Esophagus muscularis mucosa (tissue), 4 donors: ENCODE data around the gene PCNT. TPM values are rescaled to one million over a fixed set of nuclear protein-coding genes. Genes with fewer than 3 reads are reported as not detected.

Experiments used
- DNase-seq: peaks from one replicate; pipeline ENCODE4 v3.0.0-alpha.2; 2017; ENCODE audit errors: extremely low spot score
- H3K27ac ChIP-seq, 4 donors: fragments of 200-600 bp; sonication (generic); replicated peaks in 1 of 4; 1 replicate in 3 of 4; 2 replicates in 1 of 4; pipeline ENCODE4 v1.5.1; 2016 to 2019; ENCODE audit warnings: mild to moderate bottlenecking in 1 of 4
- H3K27me3 ChIP-seq, 4 donors: fragments of 200-600 bp; sonication (generic); one replicate each; pipeline versions ENCODE4 v1.5.1 to v1.6.0; 2016 to 2019
- H3K36me3 ChIP-seq, 4 donors: fragments of 200-600 bp; sonication (generic); one replicate each; pipeline ENCODE4 v1.5.1; 2016 to 2019
- H3K4me1 ChIP-seq, 4 donors: fragments of 200-600 bp; sonication (generic); one replicate each; pipeline ENCODE4 v1.5.1; 2016 to 2019
- H3K4me3 ChIP-seq, 4 donors: fragments of 200-600 bp; sonication (generic); 1 replicate in 2 of 4; 2 replicates in 2 of 4; pipeline ENCODE4 v1.5.1; 2016 to 2019; ENCODE audit warnings: mild to moderate bottlenecking in 4 of 4, moderate library complexity in 1 of 4
- H3K9me3 ChIP-seq, 4 donors: fragments of 200-600 bp; sonication (generic); 1 replicate in 3 of 4; 2 replicates in 1 of 4; pipeline ENCODE4 v1.5.1; 2016 to 2019
- EP300 ChIP-seq: sonication (generic); formaldehyde crosslinking; IDR thresholded peaks from one replicate; pipeline ENCODE4 v1.6.1; 2017; ENCODE audit warnings: antibody characterized with exemption
- POLR2A ChIP-seq: fragments of 450-650 bp; IDR thresholded peaks from one replicate; pipeline ENCODE4 v1.6.1; 2017; ENCODE audit warnings: antibody characterized with exemption, moderate library complexity, mild to moderate bottlenecking, low read depth
- POLR2AphosphoS5 ChIP-seq, 2 donors: sonication (generic); formaldehyde crosslinking; IDR thresholded peaks; one replicate each; pipeline ENCODE4 v1.6.1; 2017; ENCODE audit warnings: antibody characterized with exemption in 2 of 2
- WGBS: methylation state at CpG from one replicate; pipeline ENCODE4 v1.1.5; 2018; 5-methylcytosine and 5-hydroxymethylcytosine counted together
- intact Hi-C: fragments of 100-400 bp; cut with DNase I; formaldehyde crosslinking; loops from one replicate; pipeline ENCODE4 v1.15.1; 2023
- total RNA-seq, 4 donors: library from RNA; depleted of rRNA; stranded (reverse); fragments of >200 nt; gene quantifications; one replicate each; pipeline versions ENCODE4 v1.1.0 to v1.2.1, GENCODE V29; 2016
- TF ChIP-seq, protein P1 (sequence below), 3 experiments: fragments of 200-600 bp in 2 of 3; fragments of 450-650 bp in 1 of 3; sonication (generic) in 2 of 3; IDR thresholded peaks; one replicate each; pipeline ENCODE4 v1.5.1; 2017 to 2019; ENCODE audit warnings: antibody characterized with exemption in 3 of 3, mild to moderate bottlenecking in 2 of 3, moderate library complexity in 1 of 3

The PCNT gene
- total RNA-seq, 4 donors from 2014 or later, result 21.2 to 35.1 (median 24.7) TPM

DNA sequence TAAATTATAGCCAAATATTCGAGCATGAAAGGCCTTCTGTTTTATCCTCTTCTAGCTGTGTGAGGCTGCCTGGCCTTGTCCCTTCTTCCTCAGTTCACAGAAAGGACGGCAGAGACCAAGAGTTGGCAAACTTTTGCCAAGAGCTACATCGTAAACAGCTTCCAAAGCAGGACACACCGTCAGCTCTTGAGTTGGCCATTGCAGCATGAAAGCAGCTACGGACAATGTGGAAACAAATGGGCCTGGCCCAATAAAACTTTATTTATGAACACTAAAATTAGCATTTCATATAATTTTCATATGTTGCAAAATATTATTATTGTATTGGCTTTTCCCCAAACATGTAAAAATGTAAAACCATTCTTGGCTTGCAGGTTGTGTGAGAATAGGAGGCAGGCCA, 11.0 kb upstream of the PCNT start:
- Histone ChIP-seq H3K4me1 (peaks cover 0 to 5% (median 0%) of the 10 kb centered on the region in 4 donors), H3K9me3 (no peaks in the 10 kb centered on the region), H3K36me3 (peaks cover 0 to 16% (median 0%) of the 10 kb centered on the region in 4 donors), H3K27ac (no peak overlapping the region), H3K4me3 (no peak overlapping the region), H3K27me3 (no peaks in the 10 kb centered on the region)
- intact Hi-C loops, result no loop called here
- 92% methylated on average over 5 of the region's 5 CpGs for WGBS
- TF ChIP-seq EP300 (no peak), POLR2AphosphoS5 (IDR thresholded peaks at IDR 0.05) (no peak), POLR2A (no peak)
- TF ChIP-seq, protein P1, sequence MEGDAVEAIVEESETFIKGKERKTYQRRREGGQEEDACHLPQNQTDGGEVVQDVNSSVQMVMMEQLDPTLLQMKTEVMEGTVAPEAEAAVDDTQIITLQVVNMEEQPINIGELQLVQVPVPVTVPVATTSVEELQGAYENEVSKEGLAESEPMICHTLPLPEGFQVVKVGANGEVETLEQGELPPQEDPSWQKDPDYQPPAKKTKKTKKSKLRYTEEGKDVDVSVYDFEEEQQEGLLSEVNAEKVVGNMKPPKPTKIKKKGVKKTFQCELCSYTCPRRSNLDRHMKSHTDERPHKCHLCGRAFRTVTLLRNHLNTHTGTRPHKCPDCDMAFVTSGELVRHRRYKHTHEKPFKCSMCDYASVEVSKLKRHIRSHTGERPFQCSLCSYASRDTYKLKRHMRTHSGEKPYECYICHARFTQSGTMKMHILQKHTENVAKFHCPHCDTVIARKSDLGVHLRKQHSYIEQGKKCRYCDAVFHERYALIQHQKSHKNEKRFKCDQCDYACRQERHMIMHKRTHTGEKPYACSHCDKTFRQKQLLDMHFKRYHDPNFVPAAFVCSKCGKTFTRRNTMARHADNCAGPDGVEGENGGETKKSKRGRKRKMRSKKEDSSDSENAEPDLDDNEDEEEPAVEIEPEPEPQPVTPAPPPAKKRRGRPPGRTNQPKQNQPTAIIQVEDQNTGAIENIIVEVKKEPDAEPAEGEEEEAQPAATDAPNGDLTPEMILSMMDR (IDR thresholded peaks at IDR 0.05), result no peak
- DNase-seq, result no peak

DNA sequence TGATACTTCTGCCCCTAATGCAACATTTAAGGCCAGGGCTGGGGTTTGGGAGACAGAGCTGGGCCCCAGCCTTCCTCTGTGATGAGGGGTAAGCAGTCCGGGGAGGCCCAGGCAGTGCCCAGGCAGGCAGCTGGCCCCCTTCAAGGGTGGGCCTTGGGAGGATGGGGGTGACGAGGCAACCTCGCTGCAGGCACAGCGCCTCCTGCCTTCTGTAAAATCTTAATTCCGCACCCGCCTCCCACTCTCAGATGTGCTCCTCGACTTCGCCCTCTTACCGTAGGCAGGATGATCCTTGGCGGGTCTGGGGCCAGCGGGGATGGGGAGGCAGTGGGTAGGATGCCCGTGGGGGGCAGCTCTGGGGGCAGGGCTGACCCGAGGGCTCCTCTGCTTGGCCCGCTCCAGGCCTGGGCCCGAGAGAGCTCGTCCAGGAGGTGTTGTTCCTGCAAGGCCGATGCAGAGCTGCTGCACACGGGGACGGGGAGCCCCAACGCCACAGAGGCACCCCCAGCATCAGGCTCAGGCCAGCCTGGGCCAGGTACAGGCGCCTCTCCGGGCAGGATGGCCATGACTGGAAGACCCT, 9.4 kb upstream of the PCNT start:
- peaks cover 0 to 11% (median 0%) of the 10 kb centered on the region in 4 donors for H3K4me1 ChIP-seq
- peaks cover 0 to 4% (median 0%) of the 10 kb centered on the region in 4 donors for H3K36me3 ChIP-seq
- no peak overlapping the region for H3K27ac ChIP-seq
- intact Hi-C loops, result no loop called here
- DNase-seq, result no peak
- TF ChIP-seq POLR2AphosphoS5 (IDR thresholded peaks at IDR 0.05), result no peak
- no peak for TF ChIP-seq POLR2A
- TF ChIP-seq EP300, result no peak
- TF ChIP-seq, protein P1 (IDR thresholded peaks at IDR 0.05), result no peak
- no peaks in the 10 kb centered on the region for H3K27me3 ChIP-seq
- WGBS, result 100% methylated on average over 5 of the region's 22 CpGs
- H3K9me3 ChIP-seq, result no peaks in the 10 kb centered on the region
- no peak overlapping the region for H3K4me3 ChIP-seq

DNA sequence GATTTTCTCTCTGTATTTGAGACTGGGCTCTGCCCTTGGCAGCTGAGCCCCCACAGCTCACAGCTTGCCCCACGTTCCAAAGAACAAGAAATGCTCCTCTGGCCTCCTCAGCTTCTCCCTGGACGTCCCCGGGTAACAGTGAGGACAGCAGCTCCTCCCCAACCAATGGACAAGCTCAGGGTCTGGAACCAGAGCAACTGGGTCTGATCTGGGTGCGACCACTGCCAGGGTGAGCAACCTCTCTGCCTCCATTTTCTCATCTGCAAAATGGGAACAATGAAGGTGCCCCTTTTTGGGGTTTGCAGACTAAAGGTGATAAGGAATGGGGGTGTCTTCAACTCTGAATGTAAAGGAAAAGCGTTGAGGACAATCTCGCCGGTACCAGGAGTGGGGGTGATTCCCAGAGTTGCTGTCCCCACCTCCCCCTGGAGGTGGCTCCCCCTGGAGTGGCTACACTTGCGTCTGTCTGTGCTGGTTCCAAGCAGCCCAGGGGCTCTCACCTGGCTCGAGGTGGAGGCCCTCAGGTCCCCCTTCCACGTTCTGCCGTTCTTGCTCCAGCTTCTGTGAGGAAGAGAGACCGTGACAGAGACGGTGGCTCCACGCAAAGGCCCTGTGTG, 7.1 kb upstream of the PCNT start:
- 95% methylated on average over 12 of the region's 14 CpGs for WGBS

DNA sequence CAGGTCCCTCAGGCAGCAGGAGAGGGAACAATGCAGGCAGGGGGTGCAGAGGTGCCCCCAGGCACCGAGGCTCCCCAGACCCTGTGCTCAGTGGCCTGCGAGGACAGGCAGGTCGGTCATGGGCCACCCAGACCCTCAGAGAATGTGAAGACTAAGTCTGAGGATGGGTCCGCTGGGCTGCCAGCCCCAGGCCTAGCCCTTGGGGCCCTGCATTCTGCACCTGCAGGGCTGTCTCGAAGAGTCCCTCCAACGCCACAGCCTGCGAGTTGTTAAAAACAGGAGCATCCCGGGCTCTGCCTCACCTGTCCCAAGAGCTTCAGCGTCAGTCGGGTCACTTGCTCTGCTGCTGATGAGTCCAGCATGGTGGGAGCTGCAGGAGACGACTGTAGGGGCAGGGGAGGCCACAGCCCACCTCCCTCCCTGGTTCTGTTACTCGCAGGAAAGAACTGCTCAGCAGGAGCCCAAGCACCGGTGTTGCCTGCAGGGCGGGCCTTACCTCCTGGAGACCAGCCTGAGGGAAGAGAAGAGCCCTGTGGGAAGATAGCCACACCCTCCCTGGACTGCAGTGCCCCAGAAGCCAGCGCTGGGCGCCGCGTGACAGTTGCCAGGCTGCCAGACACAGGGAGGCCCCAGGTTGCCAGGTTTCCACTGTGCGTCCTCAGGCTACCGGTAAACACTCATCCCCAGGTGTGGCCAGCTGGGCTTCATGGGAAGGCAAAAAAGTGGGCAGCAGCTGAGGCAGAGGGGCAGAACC, 6.1 kb upstream of the PCNT start:
- TF ChIP-seq POLR2AphosphoS5 (IDR thresholded peaks at IDR 0.05) (no peak), EP300 (no peak), POLR2A (no peak)
- TF ChIP-seq, protein P1 (IDR thresholded peaks at IDR 0.05), result no peak
- Histone ChIP-seq H3K27me3 (no peaks in the 10 kb centered on the region), H3K9me3 (no peaks in the 10 kb centered on the region), H3K27ac (no peak overlapping the region), H3K4me3 (no peak overlapping the region), H3K4me1 (peaks cover 10 to 19% (median 12%) of the 10 kb centered on the region in 4 donors), H3K36me3 (no peaks in the 10 kb centered on the region)
- no peak for DNase-seq
- WGBS, result 79% methylated on average over 10 of the region's 20 CpGs
- intact Hi-C loops, result no loop called here

More for the DNA sequence above, 7.1 kb upstream of the PCNT start:
- H3K4me3 ChIP-seq, result no peak overlapping the region
- DNase-seq, result no peak
- peaks cover 0 to 11% (median 1%) of the 10 kb centered on the region in 4 donors for H3K4me1 ChIP-seq
- H3K36me3 ChIP-seq, result no peaks in the 10 kb centered on the region
- no peaks in the 10 kb centered on the region for H3K27me3 ChIP-seq
- TF ChIP-seq, protein P1 (IDR thresholded peaks at IDR 0.05), result no peak
- TF ChIP-seq POLR2A (no peak), EP300 (no peak), POLR2AphosphoS5 (IDR thresholded peaks at IDR 0.05) (no peak)
- no peak overlapping the region for H3K27ac ChIP-seq
- intact Hi-C loops, result no loop called here
- no peaks in the 10 kb centered on the region for H3K9me3 ChIP-seq
